HEK293 (cell line): ENCODE data around the gene CENPV.
A peak's percentile ranks its signal among the peaks of the same experiment; 100 is the strongest.

Source experiments
- BCL11A ChIP-seq: fragments of 450-650 bp; formaldehyde crosslinking; IDR thresholded peaks from 2 replicates; pipeline ENCODE4 v1.5.1; 2016; ENCODE audit warnings: low read depth, missing biosample characterization, missing genetic modification characterization
- OSR2 ChIP-seq: fragments of 450-650 bp; formaldehyde crosslinking; IDR thresholded peaks from 2 replicates; pipeline ENCODE4 v1.5.1; 2016; ENCODE audit warnings: missing biosample characterization, missing genetic modification characterization
- SETDB1 ChIP-seq: IDR thresholded peaks from one replicate; pipeline ENCODE4 v1.6.1; 2017; ENCODE audit warnings: mild to moderate bottlenecking, low read length, moderate library complexity, mixed read lengths; ENCODE audit not compliant: insufficient read length
- ZFHX2 ChIP-seq: fragments of 450-650 bp; formaldehyde crosslinking; conservative IDR thresholded peaks from 2 replicates; pipeline ENCODE4 v1.5.1; 2016; ENCODE audit warnings: missing biosample characterization, missing genetic modification characterization
- ZNF16 ChIP-seq: fragments of 450-650 bp; formaldehyde crosslinking; IDR thresholded peaks from 2 replicates; pipeline ENCODE4 v1.5.1; 2016; ENCODE audit warnings: low read depth, missing biosample characterization, missing genetic modification characterization
- ZNF202 ChIP-seq: fragments of 450-650 bp; formaldehyde crosslinking; IDR thresholded peaks from 2 replicates; pipeline ENCODE4 v1.5.1; 2016; ENCODE audit warnings: missing biosample characterization, missing genetic modification characterization, borderline replicate concordance
- ZNF214 ChIP-seq: fragments of 450-650 bp; formaldehyde crosslinking; IDR thresholded peaks from 2 replicates; pipeline ENCODE4 v1.5.1; 2017; ENCODE audit warnings: missing biosample characterization, mild to moderate bottlenecking, missing genetic modification characterization, borderline replicate concordance
- ZNF223 ChIP-seq: fragments of 450-650 bp; formaldehyde crosslinking; IDR thresholded peaks from 2 replicates; pipeline ENCODE4 v1.5.1; 2016; ENCODE audit warnings: missing biosample characterization, missing genetic modification characterization
- ZNF404 ChIP-seq: fragments of 450-650 bp; formaldehyde crosslinking; IDR thresholded peaks from 2 replicates; pipeline ENCODE4 v1.5.1; 2017; ENCODE audit warnings: missing biosample characterization, missing genetic modification characterization
- ZNF416 ChIP-seq: fragments of 450-650 bp; formaldehyde crosslinking; IDR thresholded peaks from 2 replicates; pipeline ENCODE4 v1.5.1; 2016; ENCODE audit warnings: missing biosample characterization, missing genetic modification characterization
- ZNF600 ChIP-seq: fragments of 450-650 bp; formaldehyde crosslinking; IDR thresholded peaks from 2 replicates; pipeline ENCODE4 v1.5.1; 2016; ENCODE audit warnings: missing biosample characterization, missing genetic modification characterization
- ZNF623 ChIP-seq: fragments of 450-650 bp; formaldehyde crosslinking; IDR thresholded peaks from 2 replicates; pipeline ENCODE4 v1.5.1; 2016; ENCODE audit warnings: missing biosample characterization, missing genetic modification characterization
- ZXDB ChIP-seq: fragments of 450-650 bp; formaldehyde crosslinking; IDR thresholded peaks from 2 replicates; pipeline ENCODE4 v1.5.1; 2016; ENCODE audit warnings: missing biosample characterization, missing genetic modification characterization
- TF ChIP-seq, protein P1 (sequence below): fragments of 450-650 bp; formaldehyde crosslinking; IDR thresholded peaks from 2 replicates; pipeline ENCODE4 v1.5.1; 2016; ENCODE audit warnings: missing biosample characterization, missing genetic modification characterization, borderline replicate concordance
- TF ChIP-seq, protein P2 (sequence below): fragments of 450-650 bp; formaldehyde crosslinking; IDR thresholded peaks from 2 replicates; pipeline ENCODE4 v1.5.1; 2016; ENCODE audit warnings: missing biosample characterization, missing genetic modification characterization
- TF ChIP-seq, protein P3 (sequence below): fragments of 450-650 bp; formaldehyde crosslinking; IDR thresholded peaks from 2 replicates; pipeline ENCODE4 v1.5.1; 2016; ENCODE audit warnings: missing biosample characterization, missing genetic modification characterization, borderline replicate concordance
- TF ChIP-seq, protein P4 (sequence below): fragments of 450-650 bp; formaldehyde crosslinking; IDR thresholded peaks from 2 replicates; pipeline ENCODE4 v1.5.1; 2016; ENCODE audit warnings: missing biosample characterization, missing genetic modification characterization

The CENPV gene

DNA sequence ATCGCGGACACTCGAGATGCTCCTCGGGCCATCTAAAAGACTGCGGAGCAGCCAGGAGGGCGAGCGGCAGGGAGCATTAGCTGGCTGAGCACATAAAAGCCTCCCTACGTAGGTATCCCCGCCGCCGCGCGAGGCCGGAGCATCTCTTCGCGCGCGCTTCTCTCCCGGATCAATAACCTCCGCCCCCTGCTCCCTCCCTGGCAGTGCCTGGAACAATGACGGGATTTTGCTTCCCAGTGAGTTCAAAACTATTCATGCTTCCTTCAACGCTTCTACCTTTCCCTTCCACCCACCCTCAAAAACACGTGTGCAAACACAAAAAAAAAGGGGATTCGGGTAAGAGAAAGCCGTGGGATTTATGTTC is 984 bp downstream of the CENPV start (continued):
- TF ChIP-seq ZNF214 (tag by site-specific recombination) (no peak), ZNF600 (0 out of 2 replicates have a peak, but pooled peaks have one; percentile 61), BCL11A (tag by site-specific recombination) (no peak), OSR2 (no peak), ZFHX2 (tag by site-specific recombination) (peak; percentile 43), ZNF623 (tag by site-specific recombination) (no peak; the same call in 1 of the 2 replicates), ZNF404 (no peak), ZNF223 (no peak), ZNF202 (tag by site-specific recombination) (no peak), SETDB1 (no peak), ZNF16 (tag by site-specific recombination) (no peak), ZXDB (no peak), ZNF416 (tag by site-specific recombination) (no peak)
- TF ChIP-seq, protein P1, sequence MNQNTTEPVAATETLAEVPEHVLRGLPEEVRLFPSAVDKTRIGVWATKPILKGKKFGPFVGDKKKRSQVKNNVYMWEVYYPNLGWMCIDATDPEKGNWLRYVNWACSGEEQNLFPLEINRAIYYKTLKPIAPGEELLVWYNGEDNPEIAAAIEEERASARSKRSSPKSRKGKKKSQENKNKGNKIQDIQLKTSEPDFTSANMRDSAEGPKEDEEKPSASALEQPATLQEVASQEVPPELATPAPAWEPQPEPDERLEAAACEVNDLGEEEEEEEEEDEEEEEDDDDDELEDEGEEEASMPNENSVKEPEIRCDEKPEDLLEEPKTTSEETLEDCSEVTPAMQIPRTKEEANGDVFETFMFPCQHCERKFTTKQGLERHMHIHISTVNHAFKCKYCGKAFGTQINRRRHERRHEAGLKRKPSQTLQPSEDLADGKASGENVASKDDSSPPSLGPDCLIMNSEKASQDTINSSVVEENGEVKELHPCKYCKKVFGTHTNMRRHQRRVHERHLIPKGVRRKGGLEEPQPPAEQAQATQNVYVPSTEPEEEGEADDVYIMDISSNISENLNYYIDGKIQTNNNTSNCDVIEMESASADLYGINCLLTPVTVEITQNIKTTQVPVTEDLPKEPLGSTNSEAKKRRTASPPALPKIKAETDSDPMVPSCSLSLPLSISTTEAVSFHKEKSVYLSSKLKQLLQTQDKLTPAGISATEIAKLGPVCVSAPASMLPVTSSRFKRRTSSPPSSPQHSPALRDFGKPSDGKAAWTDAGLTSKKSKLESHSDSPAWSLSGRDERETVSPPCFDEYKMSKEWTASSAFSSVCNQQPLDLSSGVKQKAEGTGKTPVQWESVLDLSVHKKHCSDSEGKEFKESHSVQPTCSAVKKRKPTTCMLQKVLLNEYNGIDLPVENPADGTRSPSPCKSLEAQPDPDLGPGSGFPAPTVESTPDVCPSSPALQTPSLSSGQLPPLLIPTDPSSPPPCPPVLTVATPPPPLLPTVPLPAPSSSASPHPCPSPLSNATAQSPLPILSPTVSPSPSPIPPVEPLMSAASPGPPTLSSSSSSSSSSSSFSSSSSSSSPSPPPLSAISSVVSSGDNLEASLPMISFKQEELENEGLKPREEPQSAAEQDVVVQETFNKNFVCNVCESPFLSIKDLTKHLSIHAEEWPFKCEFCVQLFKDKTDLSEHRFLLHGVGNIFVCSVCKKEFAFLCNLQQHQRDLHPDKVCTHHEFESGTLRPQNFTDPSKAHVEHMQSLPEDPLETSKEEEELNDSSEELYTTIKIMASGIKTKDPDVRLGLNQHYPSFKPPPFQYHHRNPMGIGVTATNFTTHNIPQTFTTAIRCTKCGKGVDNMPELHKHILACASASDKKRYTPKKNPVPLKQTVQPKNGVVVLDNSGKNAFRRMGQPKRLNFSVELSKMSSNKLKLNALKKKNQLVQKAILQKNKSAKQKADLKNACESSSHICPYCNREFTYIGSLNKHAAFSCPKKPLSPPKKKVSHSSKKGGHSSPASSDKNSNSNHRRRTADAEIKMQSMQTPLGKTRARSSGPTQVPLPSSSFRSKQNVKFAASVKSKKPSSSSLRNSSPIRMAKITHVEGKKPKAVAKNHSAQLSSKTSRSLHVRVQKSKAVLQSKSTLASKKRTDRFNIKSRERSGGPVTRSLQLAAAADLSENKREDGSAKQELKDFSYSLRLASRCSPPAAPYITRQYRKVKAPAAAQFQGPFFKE (tag by site-specific recombination): no peak
- TF ChIP-seq, protein P2, sequence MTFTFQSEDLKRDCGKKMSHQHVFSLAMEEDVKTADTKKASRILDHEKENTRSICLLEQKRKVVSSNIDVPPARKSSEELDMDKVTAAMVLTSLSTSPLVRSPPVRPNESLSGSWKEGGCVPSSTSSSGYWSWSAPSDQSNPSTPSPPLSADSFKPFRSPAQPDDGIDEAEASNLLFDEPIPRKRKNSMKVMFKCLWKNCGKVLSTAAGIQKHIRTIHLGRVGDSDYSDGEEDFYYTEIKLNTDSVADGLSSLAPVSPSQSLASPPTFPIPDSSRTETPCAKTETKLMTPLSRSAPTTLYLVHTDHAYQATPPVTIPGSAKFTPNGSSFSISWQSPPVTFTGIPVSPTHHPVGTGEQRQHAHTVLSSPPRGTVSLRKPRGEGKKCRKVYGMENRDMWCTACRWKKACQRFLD: no peak
- TF ChIP-seq, protein P3, sequence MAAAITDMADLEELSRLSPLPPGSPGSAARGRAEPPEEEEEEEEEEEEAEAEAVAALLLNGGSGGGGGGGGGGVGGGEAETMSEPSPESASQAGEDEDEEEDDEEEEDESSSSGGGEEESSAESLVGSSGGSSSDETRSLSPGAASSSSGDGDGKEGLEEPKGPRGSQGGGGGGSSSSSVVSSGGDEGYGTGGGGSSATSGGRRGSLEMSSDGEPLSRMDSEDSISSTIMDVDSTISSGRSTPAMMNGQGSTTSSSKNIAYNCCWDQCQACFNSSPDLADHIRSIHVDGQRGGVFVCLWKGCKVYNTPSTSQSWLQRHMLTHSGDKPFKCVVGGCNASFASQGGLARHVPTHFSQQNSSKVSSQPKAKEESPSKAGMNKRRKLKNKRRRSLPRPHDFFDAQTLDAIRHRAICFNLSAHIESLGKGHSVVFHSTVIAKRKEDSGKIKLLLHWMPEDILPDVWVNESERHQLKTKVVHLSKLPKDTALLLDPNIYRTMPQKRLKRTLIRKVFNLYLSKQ (tag by site-specific recombination): no peak
- TF ChIP-seq, protein P4, sequence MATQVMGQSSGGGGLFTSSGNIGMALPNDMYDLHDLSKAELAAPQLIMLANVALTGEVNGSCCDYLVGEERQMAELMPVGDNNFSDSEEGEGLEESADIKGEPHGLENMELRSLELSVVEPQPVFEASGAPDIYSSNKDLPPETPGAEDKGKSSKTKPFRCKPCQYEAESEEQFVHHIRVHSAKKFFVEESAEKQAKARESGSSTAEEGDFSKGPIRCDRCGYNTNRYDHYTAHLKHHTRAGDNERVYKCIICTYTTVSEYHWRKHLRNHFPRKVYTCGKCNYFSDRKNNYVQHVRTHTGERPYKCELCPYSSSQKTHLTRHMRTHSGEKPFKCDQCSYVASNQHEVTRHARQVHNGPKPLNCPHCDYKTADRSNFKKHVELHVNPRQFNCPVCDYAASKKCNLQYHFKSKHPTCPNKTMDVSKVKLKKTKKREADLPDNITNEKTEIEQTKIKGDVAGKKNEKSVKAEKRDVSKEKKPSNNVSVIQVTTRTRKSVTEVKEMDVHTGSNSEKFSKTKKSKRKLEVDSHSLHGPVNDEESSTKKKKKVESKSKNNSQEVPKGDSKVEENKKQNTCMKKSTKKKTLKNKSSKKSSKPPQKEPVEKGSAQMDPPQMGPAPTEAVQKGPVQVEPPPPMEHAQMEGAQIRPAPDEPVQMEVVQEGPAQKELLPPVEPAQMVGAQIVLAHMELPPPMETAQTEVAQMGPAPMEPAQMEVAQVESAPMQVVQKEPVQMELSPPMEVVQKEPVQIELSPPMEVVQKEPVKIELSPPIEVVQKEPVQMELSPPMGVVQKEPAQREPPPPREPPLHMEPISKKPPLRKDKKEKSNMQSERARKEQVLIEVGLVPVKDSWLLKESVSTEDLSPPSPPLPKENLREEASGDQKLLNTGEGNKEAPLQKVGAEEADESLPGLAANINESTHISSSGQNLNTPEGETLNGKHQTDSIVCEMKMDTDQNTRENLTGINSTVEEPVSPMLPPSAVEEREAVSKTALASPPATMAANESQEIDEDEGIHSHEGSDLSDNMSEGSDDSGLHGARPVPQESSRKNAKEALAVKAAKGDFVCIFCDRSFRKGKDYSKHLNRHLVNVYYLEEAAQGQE (tag by site-specific recombination): no peak
